GM18499 (cell line): Measurements from ENCODE around the gene PHF10.

Experiments
- ATAC-seq: cut with Tn5 transposase; IDR thresholded peaks from one replicate; pipeline ENCODE4 v1.9.1; 2021; ENCODE audit warnings: moderate number of reproducible peaks; ENCODE audit not compliant: insufficient read depth, unreplicated experiment

Gene PHF10

GRCh38 chr6:169685860-169686259 is 38.4 kb downstream of the PHF10 start:
- ATAC-seq = no peak

DNA sequence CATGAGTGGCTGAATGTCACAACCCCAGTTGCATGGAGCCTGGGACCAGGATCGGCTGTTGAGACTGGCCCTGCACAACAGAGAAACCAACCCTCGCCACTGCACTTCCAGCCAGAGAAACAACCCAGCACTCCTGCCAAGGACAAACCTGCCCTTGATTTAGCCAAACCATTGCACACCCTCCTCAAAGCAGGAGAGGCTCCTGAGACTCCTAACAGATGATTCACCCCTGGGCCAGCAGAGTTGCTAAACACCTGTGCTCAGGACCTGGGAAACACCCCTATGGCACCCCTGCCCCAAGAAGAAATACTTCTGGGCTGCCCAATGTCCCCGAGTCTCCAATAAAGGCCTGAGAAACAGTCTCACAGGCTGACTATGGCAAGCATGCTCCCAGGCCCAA is 40.2 kb downstream of the PHF10 start:
- ATAC-seq = no peak

DNA sequence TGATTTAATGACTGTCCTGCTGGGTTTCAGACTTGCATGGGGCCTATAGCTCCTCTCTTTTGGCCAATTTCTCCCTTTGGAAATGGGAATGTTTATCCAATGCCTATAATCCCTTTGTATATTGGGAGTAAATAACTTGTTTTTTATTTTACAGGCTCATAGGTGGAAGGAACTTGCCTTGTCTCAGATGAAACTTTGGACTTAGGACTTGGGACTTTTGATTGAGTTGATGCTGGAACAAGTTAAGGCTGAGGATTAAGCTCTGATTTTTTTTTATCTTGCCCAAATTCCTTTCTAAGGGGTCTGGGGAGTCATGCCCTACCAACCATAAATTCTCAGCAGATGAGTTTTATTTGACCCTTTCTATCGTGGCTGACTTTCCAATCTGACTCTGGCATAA is 46.0 kb downstream of the PHF10 start:
- ATAC-seq = no peak

GRCh38 chr6:169677096-169677495 is 47.2 kb downstream of the PHF10 start:
- no peak for ATAC-seq

GRCh38 chr6:169675011-169675410 is 49.3 kb downstream of the PHF10 start:
- ATAC-seq = no peak

- ATAC-seq = no peak
Observed at GRCh38 chr6:169671563-169671962, 52.7 kb downstream of the PHF10 start.

GRCh38 chr6:169669889-169670288 is 54.4 kb downstream of the PHF10 start:
- ATAC-seq = no peak

DNA sequence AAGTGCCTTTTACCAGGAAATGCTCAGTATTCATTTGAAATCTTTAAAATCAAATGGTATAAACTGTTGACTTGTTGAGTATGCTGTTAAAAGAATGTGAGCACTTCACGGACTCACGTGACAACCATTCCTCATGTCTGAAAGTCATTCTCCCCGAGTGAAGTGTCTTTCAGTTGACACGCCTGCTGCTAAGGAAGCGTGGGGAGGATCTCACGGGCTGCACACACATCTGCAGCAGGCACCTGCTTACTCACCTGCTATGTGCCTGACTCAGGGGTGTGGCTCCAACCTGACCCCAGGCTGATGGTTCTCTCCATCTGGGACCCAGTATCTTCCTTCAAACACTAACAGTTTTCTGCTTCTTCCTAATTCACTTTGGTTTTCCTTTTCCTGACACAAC is 55.2 kb downstream of the PHF10 start:
- ATAC-seq = no peak

DNA sequence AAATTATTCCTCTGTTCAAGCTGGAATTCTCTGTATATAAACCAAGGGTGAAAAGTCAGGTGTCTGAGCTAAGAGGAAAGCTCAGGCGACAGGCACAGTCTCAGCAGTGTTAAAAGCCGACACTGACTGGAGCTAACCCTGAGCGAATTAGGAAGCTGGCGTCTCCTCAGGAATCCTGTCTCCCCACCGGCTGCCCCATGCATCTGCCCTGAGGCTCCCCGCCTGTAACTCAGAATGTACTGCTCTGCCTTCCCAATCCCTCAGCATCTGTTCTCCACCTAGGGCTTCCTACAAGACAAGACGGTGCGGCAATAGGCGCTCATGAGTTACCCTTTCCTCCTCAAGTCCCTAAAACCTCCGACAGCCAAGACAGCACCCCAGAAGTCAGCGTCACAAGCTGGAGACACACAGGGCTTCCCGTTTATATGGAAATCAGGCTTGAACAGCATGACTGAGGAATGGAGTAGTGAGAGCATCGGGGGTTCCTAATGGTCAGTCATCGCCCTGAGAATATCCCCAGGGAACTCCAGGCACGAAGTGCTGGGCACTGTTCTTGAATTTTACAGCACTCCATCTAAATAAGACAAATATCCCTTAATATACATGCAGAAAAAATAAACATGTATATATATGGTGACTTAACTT is 56.0 kb downstream of the PHF10 start:
- no peak for ATAC-seq

DNA sequence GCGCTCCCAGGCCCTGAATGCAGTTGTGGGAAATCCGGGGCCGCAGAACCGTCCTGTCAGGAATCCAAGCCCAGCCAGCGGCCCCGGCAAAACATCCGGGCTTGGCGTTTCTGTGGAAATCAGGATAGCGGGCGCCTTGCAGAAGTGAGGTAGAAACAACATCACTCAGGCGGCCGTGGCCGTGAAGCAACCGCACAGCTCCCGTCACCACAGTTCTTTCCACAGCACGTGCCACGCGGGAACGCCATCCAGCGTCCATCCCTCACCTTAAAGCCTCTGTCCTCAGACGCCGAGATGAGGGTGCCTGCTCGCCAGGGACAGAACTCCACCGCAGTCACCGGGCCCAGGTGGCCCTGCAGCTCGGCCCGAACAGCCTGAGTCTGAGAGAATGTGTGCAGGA is 56.6 kb downstream of the PHF10 start:
- ATAC-seq = no peak

DNA sequence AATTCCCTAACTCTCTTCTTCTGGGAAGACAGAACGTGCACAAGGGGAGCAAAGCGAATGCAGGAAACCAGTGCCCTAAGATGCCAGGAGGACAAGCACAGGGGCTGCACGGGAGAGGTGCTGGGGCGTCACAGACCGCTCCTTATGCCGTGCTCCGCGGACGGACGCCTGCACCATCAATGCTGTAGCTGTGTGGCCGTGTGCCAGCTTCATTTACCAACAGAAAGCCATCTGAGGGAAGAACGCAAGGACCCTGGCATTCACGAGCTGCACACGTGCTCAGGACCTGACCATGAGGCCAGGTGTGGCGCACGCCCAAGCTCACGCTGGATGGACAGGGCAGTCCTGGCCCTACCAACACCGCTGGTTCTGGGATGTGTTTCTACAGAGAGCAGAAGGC is 57.9 kb downstream of the PHF10 start:
- no peak for ATAC-seq

DNA sequence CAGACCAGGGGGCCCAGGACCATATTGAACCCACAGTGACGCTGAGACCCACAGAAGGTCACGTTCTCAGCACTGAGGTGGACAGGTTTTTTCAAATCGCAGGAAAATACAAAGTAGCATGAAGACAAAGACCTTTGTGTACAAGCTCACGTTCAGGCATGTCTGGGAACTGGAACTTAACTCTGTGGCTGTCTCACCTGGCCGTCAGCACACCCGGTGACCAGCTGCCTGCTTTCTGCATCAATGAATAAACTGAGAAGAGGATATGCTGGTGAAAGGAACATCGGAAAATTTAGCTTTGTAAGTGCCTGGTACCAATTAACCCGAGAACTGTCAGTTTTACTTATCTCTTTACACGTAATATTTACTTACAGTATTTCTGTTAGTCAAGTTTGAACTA is 59.0 kb downstream of the PHF10 start:
- ATAC-seq = no peak

DNA sequence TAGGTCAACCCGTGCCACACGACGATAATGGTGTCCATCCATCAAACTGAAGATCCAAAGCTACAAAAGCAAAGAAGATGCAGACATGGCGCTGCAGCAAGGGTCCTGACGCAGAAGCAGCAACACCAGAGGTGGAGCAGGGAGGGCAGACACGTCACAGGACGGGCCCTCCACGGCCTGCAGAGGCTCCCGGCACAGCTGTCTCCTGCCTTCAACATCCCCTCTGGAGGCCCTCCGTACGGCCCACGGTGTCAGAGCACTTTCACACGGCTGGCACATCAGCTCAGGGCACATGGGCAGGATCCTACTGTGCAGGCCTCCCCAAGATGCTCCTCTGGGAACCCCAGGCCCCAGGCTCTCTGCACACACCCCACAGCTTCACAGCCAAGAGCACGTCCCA is 60.1 kb downstream of the PHF10 start:
- ATAC-seq = no peak

DNA sequence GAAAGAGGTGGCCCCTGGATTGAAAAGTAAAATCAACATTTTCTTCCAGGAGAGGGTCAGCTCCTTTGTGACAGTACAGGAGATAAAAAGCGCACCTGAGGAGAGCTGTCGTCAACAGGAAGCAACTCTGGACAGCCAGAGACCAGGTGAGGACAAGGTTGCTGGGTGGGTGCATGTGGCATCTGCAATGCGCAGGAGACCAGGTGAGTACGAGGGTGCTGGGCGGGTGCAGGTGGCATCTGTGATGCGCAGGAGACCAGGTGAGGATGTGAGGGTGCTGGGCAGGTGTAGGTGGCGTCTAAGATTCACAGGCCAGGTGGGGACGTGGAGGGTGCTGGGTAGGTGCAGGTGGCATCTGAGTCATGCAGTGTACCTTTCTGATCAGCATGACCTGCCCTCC is 60.8 kb downstream of the PHF10 start:
- ATAC-seq = no peak

DNA sequence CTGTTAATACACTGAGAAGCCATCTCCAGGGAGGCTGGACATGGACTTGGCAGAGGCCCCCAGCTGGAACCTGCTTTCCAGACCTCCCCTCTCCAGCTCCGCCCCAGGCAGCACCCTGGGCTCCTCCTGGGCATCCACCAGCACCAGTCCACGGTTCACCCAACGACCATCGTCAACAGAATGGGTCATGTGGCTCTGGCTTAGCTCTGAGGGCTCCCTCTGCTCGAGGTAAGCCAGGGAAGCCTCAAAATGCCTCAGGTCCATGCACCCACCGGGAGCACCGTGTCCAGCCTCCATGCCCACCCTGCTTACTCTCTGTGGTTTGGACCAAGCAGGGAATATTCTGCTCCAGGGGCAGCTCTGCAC is 62.9 kb downstream of the PHF10 start:
- ATAC-seq = no peak

DNA sequence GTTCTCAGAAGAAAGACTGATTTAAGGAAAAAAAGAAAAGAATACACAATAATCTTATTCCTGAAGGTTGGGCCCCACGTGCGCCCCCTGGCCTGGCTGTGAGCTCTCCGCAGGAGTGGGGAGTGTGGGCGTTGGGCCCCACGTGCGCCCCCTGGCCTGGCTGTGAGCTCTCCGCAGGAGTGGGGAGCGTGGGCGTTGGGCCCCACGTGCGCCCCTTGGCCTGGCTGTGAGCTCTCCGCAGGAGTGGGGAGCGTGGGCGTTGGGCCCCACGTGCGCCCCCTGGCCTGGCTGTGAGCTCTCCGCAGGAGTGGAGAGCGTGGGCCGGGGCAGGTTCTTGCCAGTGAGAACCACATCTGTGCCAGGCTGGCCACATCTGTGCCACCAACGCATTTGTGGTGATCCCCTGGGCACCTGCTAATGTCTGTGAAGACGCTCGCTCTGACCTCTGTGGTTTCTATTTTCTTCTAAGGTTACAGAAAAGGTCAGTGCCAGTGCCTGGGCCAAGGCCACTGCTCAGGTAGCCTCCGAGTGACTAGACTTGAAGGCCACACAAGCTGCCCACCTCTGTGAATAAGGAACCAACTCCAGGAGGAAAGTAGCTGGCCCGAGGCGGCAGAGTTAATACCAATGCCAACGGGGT is 63.4 kb downstream of the PHF10 start:
- no peak for ATAC-seq

- ATAC-seq = no peak
Observed at GRCh38 chr6:169659820-169660610, 64.3 kb downstream of the PHF10 start.

DNA sequence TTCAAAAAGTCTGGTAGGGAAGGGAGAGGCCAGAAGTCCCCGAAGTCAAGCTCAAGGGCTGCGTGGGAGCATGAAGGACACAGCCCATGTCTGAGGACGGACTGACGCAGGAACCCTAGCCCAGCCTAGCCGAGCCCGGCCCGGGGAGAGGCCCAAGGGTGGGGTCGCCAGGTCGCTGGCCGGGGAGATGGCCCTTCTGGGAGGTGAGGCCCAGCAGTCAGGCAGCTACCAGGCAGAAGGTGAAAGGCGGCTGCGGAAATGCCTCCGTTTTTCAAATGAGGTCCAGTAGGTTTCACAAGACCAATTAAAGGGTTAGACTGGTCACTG is 67.1 kb downstream of the PHF10 start:
- no peak for ATAC-seq

DNA sequence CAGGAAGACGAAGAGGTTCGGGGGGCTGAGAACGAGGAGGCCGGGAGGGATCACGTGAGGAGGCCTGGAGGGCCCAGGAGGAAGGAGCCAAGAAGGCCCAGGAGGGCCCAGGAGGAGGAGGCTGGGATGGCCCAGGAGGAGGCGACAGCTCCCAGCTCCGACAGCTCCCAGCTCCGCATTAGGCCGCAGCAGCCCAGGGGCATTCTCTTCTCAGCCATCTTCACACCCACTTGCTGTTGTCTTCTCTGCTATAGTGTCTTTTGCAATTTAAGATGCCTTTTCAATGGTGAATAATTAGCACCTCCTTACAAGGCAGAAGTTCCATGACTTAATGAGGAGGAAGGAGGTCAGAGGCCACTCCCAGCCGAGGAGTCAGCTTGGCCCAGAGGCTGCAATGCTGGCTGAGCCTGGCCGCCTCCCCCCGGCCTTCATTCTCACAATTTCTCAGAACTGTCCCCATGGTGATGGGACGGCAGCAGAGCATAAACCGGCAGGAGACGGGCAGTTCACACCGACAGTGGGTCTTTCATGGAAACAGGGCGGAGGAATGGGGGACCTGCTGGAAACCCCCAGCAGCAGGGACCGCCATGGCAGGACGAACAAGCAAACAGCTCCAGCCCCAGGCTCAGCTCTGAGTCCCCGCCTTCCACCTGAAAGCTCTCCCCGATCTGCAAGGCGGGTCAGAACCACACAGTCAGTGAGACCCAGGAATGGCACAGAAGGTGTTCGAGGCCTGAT is 67.6 kb downstream of the PHF10 start:
- no peak for ATAC-seq

DNA sequence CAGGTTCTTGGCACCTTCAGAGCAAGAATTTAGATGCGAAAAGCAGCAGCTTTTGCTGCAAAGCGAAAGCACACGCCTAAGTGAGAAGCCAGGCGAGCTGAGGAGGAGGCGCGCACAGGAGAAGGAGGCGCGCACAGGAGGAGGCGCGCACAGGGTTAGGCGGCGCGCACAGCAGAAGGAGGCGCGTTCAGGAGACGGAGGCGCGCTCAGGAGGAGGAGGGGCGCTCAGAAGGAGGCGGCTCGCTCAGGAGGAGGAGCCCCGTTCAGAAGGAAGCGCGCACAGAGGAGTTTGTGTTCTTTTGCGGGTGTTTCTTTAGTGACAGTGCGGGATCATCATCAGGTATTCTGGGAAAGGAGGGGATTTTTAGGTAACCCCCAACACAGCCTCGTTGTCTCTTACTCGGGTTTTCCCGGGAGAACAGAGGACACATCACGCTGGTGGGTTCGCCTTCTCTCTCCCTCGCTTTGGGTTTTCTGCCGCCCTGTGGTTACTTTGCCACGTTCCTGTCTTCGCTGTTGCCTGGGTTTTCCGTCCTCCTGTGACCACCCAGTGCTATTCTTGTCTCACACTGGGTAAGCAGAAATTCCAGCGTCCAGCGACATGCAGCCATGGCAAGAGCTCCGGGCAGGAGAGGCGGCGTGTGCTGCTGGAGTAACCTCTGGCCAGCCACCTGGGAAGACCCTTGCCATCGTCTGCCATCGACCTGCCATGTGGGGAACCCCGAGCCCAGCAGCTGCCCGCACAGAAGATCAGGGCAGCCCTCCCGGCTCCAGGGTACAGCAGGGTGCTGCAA is 69.5 kb downstream of the PHF10 start:
- peak; percentile 58 for ATAC-seq
